Astrocyte (in vitro differentiated cells and primary cell): ENCODE measurements around the gene KATNB1. TPM values are rescaled to one million over a fixed set of nuclear protein-coding genes. Genes with fewer than 3 reads are reported as not detected.

Experiments
- DNase-seq: peaks from one replicate; pipeline ENCODE4 v3.0.0-alpha.2; 2010; ENCODE audit warnings: low read depth
- FAIRE-seq: peaks from 2 replicates; lab custom pipeline; 2011; peaks lifted over from hg19 to GRCh38; lab: Jason Lieb, UNC
- H2AFZ ChIP-seq: 2 replicates; pipeline ENCODE4 v1.6.0; 2012; ENCODE audit warnings: low read depth, low read length, inconsistent platforms
- H3K27ac ChIP-seq: 2 replicates; pipeline ENCODE4 v1.5.1; 2011; ENCODE audit warnings: low read depth, low read length, inconsistent platforms
- H3K27me3 ChIP-seq: 2 replicates; pipeline ENCODE4 v1.6.0; 2011; ENCODE audit warnings: low read length, inconsistent platforms; ENCODE audit not compliant: insufficient read depth
- H3K36me3 ChIP-seq: 2 replicates; pipeline ENCODE4 v1.5.1; 2011; ENCODE audit warnings: low read length, inconsistent platforms; ENCODE audit not compliant: insufficient read depth
- H3K4me1 ChIP-seq: 2 replicates; pipeline ENCODE4 v1.5.1; 2011; ENCODE audit warnings: low read length, inconsistent platforms; ENCODE audit not compliant: insufficient read depth
- H3K4me2 ChIP-seq: 2 replicates; pipeline ENCODE4 v1.6.0; 2012; ENCODE audit warnings: low read length, inconsistent platforms
- H3K4me3 ChIP-seq: 2 replicates; pipeline ENCODE4 v1.5.1; 2011; ENCODE audit warnings: low read depth, mild to moderate bottlenecking, low read length, inconsistent platforms; ENCODE audit not compliant: insufficient read depth
- H3K79me2 ChIP-seq: 2 replicates; pipeline ENCODE4 v1.6.0; 2012; ENCODE audit warnings: mild to moderate bottlenecking, low read length, inconsistent platforms; ENCODE audit not compliant: insufficient read depth
- H3K9ac ChIP-seq: 2 replicates; pipeline ENCODE4 v1.6.0; 2012; ENCODE audit warnings: mild to moderate bottlenecking, low read length, inconsistent platforms
- H3K9me3 ChIP-seq: 2 replicates; pipeline ENCODE4 v1.5.1; 2012; ENCODE audit warnings: low read depth, mild to moderate bottlenecking, low read length, inconsistent platforms; ENCODE audit not compliant: insufficient read depth
- H4K20me1 ChIP-seq: 2 replicates; pipeline ENCODE4 v1.6.0; 2012; ENCODE audit warnings: low read length, inconsistent platforms; ENCODE audit not compliant: insufficient read depth
- H3K27ac Mint-ChIP-seq: one replicate; pipeline ENCODE4 v1.8.0; 2021; ENCODE audit warnings: mild to moderate bottlenecking, mixed read lengths; ENCODE audit not compliant: unreplicated experiment
- H3K27me3 Mint-ChIP-seq: one replicate; pipeline ENCODE4 v1.8.0; 2021; ENCODE audit warnings: low read depth, mixed read lengths; ENCODE audit not compliant: unreplicated experiment
- H3K36me3 Mint-ChIP-seq: one replicate; pipeline ENCODE4 v1.8.0; 2021; ENCODE audit warnings: low read depth, mixed read lengths; ENCODE audit not compliant: unreplicated experiment
- H3K4me1 Mint-ChIP-seq: one replicate; pipeline ENCODE4 v1.8.0; 2021; ENCODE audit warnings: low read depth, mixed read lengths; ENCODE audit not compliant: unreplicated experiment
- H3K4me3 Mint-ChIP-seq: one replicate; pipeline ENCODE4 v1.8.0; 2021; ENCODE audit warnings: mild to moderate bottlenecking, moderate library complexity, mixed read lengths; ENCODE audit not compliant: unreplicated experiment
- H3K9me3 Mint-ChIP-seq: one replicate; pipeline ENCODE4 v1.8.0; 2021; ENCODE audit warnings: mild to moderate bottlenecking, mixed read lengths; ENCODE audit not compliant: unreplicated experiment
- CTCF ChIP-seq: IDR thresholded peaks from 2 replicates; pipeline ENCODE4 v1.5.1; 2011; ENCODE audit warnings: low read depth, mild to moderate bottlenecking, inconsistent platforms, low read length, moderate library complexity; ENCODE audit not compliant: insufficient read depth
- EZH2 ChIP-seq: IDR thresholded peaks from 2 replicates; pipeline ENCODE4 v1.6.1; 2012; ENCODE audit warnings: mild to moderate bottlenecking, low read length, inconsistent platforms; ENCODE audit not compliant: insufficient read depth
- total RNA-seq: library from RNA; stranded (reverse); gene quantifications from 2 replicates; pipeline ENCODE4 v1.2.1, GENCODE V29; 2021

The KATNB1 gene
- total RNA-seq, 1 donor from 2014 or later: 28.6 TPM

GRCh38 chr16:57730771-57731730 lies 4.5 kb upstream of the KATNB1 start:
- H3K79me2 ChIP-seq: no peaks in the 10 kb centered on the region
- H3K9ac ChIP-seq: no peak overlapping the region
- H3K9me3 ChIP-seq: no peaks in the 10 kb centered on the region
- TF ChIP-seq EZH2: no peak
- H3K27me3 ChIP-seq: no peaks in the 10 kb centered on the region
- Mint-ChIP-seq H3K4me3 (no peak overlapping the region), H3K36me3 (peaks cover 4% of the 10 kb centered on the region), H3K27me3 (peaks cover 2% of the 10 kb centered on the region), H3K9me3 (no peaks in the 10 kb centered on the region), H3K27ac (no peak overlapping the region), H3K4me1 (peaks cover under 1% of the 10 kb centered on the region)
- H3K36me3 ChIP-seq: no peaks in the 10 kb centered on the region
- H4K20me1 ChIP-seq: no peaks in the 10 kb centered on the region
- no peak overlapping the region for H3K4me2 ChIP-seq
- H3K27ac ChIP-seq: no peak overlapping the region
- H3K4me1 ChIP-seq: peaks cover 9% of the 10 kb centered on the region
- no peak for DNase-seq
- no peak for FAIRE-seq
- no peak overlapping the region for H3K4me3 ChIP-seq
- H2AFZ ChIP-seq: no peak overlapping the region

- H3K36me3 Mint-ChIP-seq: peaks cover 4% of the 10 kb centered on the region
- no peaks in the 10 kb centered on the region for H3K27me3 Mint-ChIP-seq
- Histone ChIP-seq H3K27ac (no peak overlapping the region), H3K4me2 (no peak overlapping the region), H3K4me1 (peaks cover 19% of the 10 kb centered on the region), H3K27me3 (no peaks in the 10 kb centered on the region), H3K79me2 (no peaks in the 10 kb centered on the region), H2AFZ (no peak overlapping the region), H3K9ac (no peak overlapping the region), H3K4me3 (no peak overlapping the region), H3K9me3 (no peaks in the 10 kb centered on the region), H4K20me1 (no peaks in the 10 kb centered on the region), H3K36me3 (no peaks in the 10 kb centered on the region)
- FAIRE-seq (no peak), DNase-seq (no peak)
- H3K4me1 Mint-ChIP-seq: peaks cover 10% of the 10 kb centered on the region
- H3K9me3 Mint-ChIP-seq: no peaks in the 10 kb centered on the region
- H3K27ac Mint-ChIP-seq: no peak overlapping the region
- no peak overlapping the region for H3K4me3 Mint-ChIP-seq
- no peak for TF ChIP-seq EZH2
- TF ChIP-seq CTCF: no peak
Measured at GRCh38 chr16:57732037-57732436, 3.5 kb upstream of the KATNB1 start.

GRCh38 chr16:57732714-57733113 lies 2.9 kb upstream of the KATNB1 start:
- H3K9me3 ChIP-seq: no peaks in the 10 kb centered on the region
- Mint-ChIP-seq H3K9me3 (no peaks in the 10 kb centered on the region), H3K27me3 (no peaks in the 10 kb centered on the region), H3K36me3 (peaks cover 4% of the 10 kb centered on the region), H3K4me3 (no peak overlapping the region), H3K27ac (no peak overlapping the region), H3K4me1 (peaks cover 13% of the 10 kb centered on the region)
- H3K36me3 ChIP-seq: no peaks in the 10 kb centered on the region
- TF ChIP-seq CTCF: no peak
- TF ChIP-seq EZH2: no peak
- H3K4me1 ChIP-seq: peaks cover 23% of the 10 kb centered on the region
- no peak overlapping the region for H3K4me2 ChIP-seq
- no peaks in the 10 kb centered on the region for H3K27me3 ChIP-seq
- H3K79me2 ChIP-seq: no peaks in the 10 kb centered on the region
- no peak for FAIRE-seq
- no peak overlapping the region for H3K9ac ChIP-seq
- no peak overlapping the region for H3K4me3 ChIP-seq
- H2AFZ ChIP-seq: no peak overlapping the region
- no peaks in the 10 kb centered on the region for H4K20me1 ChIP-seq
- no peak for DNase-seq
- no peak overlapping the region for H3K27ac ChIP-seq
